Stimulated activated CD4-positive, alpha-beta T cell treated with anti-CD3 and anti-CD28 coated beads, Interleukin-15, amount 100 ng/mL, for 1 hour (primary cell): Measurements from ENCODE around the gene TENT5C.

ENCODE experiments used
- DNase-seq, 2 donors: peaks; one replicate each; pipeline ENCODE4 v3.0.0-alpha.2; 2020; ENCODE audit warnings: low read depth in 1 of 2, low spot score in 1 of 2

TENT5C gene

DNA sequence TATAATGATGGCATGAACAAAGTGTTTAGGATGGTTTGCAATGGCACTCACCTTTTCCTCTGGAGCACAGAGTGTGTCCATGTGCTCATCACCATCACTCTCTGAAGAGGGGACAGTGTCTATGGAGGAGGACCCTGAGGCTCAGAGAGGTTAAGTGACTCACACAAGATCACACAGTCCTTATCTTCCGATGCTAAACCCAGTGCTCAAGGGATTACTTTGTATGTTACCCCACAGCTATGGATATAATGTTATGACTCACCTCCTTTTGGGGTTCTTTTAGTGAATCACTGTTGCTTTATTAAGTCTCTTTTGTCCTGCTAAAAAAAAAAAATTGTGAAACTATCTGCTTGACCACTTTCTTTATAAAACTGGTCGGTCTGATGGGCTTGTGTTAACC is 67.6 kb downstream of the TENT5C start:
- DNase-seq = no peak

DNA sequence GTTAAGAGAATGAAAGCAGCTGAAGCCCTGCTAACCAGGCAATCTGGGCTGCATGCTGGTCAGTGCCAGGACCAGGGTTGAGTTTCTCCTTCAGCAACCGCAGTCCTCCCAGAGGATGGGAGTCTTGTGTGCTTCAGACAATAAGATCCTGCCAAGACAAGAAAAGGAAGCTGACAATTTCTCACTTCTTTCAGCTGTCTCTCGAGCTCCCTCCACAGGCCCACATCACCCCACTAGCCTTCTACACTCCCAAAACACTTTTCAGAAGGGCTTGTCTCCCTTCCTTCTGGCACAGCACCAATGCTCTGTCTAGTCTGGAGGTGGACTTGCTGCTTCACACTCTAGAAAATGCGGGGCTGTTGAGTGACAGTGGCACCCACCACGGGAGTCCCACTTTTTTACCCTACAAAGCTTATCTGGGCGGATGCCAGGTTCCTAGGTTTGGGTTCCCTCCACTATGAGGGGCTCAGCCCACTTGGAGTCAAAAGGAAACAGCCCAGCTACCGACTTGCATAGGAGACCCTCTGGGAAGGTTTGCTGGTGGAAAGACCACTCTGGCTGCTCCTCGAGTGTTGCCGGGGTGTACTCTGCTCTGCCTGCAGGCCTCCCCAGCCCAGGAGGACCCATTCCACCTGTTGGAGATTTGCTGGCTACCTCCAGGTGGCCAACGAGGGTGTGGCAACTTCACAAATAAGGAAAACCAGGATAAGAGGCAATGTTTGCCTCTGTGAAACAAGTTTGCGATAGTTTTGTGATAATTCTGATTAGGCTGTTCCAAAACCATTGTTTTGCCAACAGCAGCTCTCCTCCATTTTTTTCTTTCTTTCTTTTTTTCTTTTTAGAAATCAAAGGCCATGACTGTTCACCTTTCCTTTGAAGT is 68.9 kb downstream of the TENT5C start:
- DNase-seq = no peak

DNA sequence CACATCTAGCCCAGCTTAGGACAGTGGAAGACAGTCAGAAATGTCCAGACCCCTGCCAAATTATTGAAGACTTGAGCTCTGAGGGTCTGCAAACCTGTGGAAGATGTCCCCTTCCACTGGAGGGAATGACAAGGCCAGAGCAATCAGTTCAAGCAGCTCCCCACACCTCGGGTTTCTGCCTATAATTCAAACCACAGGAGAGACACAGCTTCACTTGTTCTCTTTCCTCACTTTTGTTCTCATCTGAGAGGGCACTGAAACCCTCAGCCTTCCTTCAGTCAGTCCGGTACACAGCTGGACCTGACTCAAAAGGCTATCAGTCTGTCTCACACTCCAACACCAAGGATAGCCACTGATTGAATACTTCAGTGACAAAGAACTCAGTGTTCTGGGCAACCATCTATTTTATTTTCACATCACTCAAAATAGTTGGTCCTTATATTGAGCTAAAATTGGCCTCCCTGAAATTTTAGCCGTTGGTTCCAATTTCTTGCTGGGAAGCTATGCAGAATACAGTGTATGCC is 70.1 kb downstream of the TENT5C start:
- DNase-seq = no peak

DNA sequence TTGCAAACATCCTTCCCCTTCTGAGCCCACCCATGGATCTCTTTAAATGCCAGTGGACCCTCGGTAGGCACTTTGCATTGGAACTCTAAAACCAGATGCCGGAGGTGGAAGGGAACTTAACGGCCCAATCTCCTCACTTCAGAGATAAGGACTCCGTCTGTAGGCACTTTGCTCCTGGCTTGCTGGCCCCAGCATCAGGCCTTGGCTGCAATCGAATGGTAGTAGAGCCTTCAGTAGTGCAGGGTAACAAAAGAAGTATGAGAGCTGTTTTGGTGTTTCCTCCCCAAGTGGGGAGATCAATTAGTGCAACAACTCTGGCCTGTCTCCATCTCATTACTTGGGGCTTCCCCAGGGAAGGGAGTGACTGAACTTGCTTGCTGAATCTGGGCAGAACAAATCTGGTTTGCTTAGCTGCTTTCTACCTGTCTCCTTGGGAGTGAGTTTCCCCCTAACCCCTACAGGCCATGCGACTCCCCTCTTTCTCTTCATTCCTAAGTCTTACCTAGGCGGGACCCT is 70.8 kb downstream of the TENT5C start:
- no peak for DNase-seq
